Liver (tissue), 3 donors: ENCODE results near the gene EVPL.

Experiments used
- ATF3 ChIP-seq: IDR thresholded peaks from 2 replicates; pipeline ENCODE4 v1.6.1; 2016; ENCODE audit warnings: antibody characterized with exemption
- CTCF ChIP-seq: fragments of 150-350 bp; IDR thresholded peaks from 2 replicates; pipeline ENCODE4 v1.5.1; 2017; ENCODE audit warnings: improper control_type of control experiment, low read depth, low read length; ENCODE audit not compliant: missing input control
- FOXA1 ChIP-seq: IDR thresholded peaks from 2 replicates; pipeline ENCODE4 v1.6.1; 2016; ENCODE audit warnings: antibody characterized with exemption
- GABPA ChIP-seq, 2 donors: IDR thresholded peaks in 1 of 2; conservative IDR thresholded peaks in 1 of 2; 2 replicates each; pipeline ENCODE4 v1.6.1; 2016; ENCODE audit warnings: antibody characterized with exemption in 2 of 2, mild to moderate bottlenecking in 1 of 2, moderate library complexity in 1 of 2
- JUND ChIP-seq, 2 donors: IDR thresholded peaks; 2 replicates each; pipeline ENCODE4 v1.6.1; 2016; ENCODE audit warnings: antibody characterized with exemption in 2 of 2
- MAX ChIP-seq: IDR thresholded peaks from 2 replicates; pipeline ENCODE4 v1.6.1; 2016; ENCODE audit warnings: antibody characterized with exemption
- RAD21 ChIP-seq, 2 donors: IDR thresholded peaks; 2 replicates each; pipeline ENCODE4 v1.6.1; 2016; ENCODE audit warnings: antibody characterized with exemption in 2 of 2, mild to moderate bottlenecking in 2 of 2
- REST ChIP-seq: IDR thresholded peaks from 2 replicates; pipeline ENCODE4 v1.6.1; 2016; ENCODE audit warnings: antibody characterized with exemption, mild to moderate bottlenecking
- SP1 ChIP-seq: IDR thresholded peaks from 2 replicates; pipeline ENCODE4 v1.6.1; 2018; ENCODE audit warnings: antibody characterized with exemption, mild to moderate bottlenecking
- TAF1 ChIP-seq: conservative IDR thresholded peaks from 2 replicates; pipeline ENCODE4 v1.6.1; 2016; ENCODE audit warnings: antibody characterized with exemption, mild to moderate bottlenecking
- YY1 ChIP-seq: IDR thresholded peaks from 2 replicates; pipeline ENCODE4 v1.6.1; 2016; ENCODE audit warnings: antibody characterized with exemption, mild to moderate bottlenecking
- ZBTB33 ChIP-seq: IDR thresholded peaks from 2 replicates; pipeline ENCODE4 v1.6.1; 2016; ENCODE audit warnings: antibody characterized with exemption
- donor health status: healthy.
- donor health status: healthy.

- no peak for TF ChIP-seq CTCF
- TF ChIP-seq REST: no peak
- no peak for TF ChIP-seq SP1
- TF ChIP-seq RAD21 (IDR thresholded peaks at IDR 0.05): no peak
- no peak for TF ChIP-seq TAF1
- no peak for TF ChIP-seq YY1
- TF ChIP-seq JUND (IDR thresholded peaks at IDR 0.05): no peak
- TF ChIP-seq ATF3: no peak
- no peak for TF ChIP-seq ZBTB33
- TF ChIP-seq MAX: no peak
- TF ChIP-seq FOXA1: no peak
- no peak for TF ChIP-seq GABPA (IDR thresholded peaks at IDR 0.05 in 1 of 2, conservative IDR thresholded peaks at IDR 0.05 in 1 of 2)
Measured at GRCh38 chr17:76046064-76046463, 19.0 kb upstream of the EVPL start.
